ENCODE data around the gene FOSB.

Gene FOSB

DNA sequence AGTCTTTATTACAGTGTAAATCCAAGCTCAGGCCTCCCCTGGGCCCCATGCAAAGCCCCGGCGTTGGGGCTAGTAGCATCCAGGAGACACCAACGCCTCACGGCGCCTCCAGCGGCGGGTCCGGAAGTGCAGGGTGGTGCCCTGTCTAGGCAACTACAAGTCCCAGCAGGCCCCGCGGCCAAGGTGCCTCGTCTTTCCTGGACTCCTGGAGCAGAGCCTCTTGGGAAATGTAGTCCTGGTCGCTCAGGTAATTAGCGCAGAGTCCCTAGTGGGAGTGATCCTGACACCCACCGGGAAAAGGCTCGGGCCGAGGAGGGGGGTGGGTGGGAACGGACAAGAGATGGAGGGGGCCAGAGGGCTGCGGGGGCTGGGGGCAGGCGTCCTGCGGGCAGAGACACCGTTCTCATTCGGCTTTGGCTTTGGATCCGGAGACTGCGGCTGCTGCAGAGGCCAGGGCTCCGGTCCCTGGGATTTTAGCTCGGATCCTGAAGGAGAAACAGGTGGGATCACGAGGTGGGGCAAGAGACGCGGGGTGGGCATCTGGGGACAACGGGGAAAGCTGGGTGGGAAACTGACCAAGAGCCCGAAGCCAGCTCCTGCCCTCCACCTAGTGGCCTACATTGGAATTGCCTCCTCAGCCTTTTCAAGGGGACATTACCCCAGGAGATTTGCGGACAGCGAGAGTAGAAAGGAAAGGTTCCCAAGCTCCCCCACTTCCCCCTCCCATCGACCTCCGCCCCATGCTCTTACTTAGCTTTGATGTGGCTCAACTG is 17.7 kb downstream of the FOSB start:
- DNase-seq = peak; percentile 99

DNA sequence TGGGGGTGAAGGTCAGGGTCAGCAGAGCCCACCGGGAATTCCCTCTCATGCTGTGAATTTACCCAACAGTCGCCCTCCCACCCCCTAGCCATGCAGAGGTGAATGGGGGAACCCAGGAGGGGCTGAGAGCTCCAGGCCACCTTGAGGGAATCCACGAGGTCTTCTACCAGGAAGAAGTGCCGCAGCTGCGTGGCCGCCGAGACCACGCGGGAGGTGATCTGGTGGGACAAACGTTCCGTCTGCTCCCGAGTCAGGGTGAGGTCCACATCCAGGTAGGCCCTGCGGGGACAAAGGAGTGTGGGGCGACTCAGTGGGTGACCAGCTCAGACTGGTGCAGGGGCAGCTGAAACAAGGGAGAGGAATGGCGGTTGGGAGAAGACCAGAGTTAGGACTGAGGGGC is 20.9 kb downstream of the FOSB start:
- no peak for DNase-seq

DNA sequence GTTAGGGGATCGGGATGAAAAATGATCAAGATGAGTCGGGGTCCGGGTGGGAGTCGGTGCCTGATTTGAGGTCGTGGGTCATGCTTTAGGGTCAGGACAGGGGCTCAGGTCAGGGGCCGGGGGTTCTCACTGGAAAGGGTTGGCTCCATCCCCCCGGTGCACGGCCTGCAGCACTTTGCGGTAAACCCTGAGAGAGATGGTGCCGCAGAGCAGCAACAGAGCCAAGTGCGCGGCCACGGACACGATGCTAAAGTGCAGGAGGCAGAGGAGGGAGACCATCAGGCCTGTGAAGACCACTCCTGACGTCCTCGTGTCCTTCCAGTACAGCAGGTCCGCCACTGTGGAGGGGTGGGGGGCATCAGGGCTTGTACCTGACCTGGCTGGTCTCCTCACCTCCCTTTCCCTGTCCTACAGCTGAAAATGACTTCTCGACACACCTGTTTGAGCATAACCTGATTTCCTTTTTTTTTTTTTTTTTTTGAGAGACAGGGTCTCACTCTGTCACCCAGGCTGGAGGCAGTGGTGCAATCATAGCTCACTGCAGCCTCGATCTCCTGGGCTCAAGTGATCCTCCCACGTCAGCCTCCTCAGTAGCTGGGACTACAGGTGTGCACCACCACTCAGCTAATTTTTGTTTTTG is 21.5 kb downstream of the FOSB start:
- no peak for DNase-seq

DNA sequence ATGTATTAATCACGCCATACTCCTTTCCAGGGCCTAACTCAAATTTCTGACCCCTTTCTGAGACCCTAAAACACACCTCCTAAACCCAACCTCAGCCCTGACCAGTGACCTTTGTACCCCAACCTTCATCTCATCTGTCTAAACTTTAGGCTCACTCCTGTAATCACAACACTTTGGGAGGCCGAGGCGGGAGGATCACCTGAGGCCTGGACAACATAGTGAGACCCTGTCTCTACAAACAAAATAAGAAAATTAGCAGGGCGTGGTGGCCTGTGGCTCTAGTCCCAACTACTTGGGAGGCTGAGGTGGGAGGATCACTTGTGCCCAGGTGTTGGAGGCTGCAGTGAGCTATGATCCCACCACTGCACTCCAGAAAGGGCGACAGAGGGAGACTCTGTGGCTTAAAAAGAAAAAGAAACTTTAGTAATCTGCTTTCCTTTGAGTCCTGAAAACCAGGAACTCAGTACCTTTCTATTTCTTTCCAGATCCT is 24.4 kb downstream of the FOSB start:
- no peak for DNase-seq

DNA sequence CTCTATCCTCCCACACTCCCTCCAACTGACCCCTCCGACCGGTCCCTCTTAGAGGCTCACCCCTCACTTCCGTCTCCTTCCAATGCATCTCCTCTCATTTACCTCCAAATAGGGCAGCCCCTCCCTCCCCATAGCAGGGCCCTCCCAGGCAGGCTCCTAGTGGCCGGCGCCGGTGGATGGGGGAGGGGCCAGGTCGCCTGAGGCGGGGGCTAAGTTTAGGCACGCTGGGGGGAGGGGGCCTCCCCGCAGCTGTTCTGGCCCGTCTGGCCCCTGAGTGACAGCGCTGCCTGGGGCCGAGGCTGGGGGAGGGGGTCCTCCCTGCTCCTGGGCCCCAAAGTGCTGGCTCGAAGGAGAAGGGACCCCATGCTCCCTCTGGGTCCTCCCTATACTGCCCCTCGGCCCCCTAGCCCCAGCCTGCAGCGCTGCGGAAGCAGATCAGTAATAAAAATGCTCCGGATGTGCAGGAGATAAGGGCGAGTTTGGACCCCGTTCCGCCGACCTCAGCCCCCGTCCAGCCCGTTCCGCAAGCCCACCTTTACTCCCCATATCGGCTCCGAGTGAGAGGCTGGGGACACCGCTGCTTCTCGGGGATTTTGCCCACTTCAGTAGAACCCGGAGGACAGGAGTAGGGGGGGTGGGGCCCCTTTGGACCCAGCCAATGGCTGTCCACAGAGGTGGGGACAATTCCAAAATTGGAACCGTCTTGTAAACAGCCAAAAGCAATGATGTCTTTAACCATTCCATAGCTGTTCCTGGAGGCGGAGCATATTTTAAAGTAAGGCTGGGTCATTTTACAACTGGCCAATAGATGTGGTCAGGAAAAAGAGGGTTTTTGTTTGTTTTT is 25.1 kb downstream of the FOSB start:
- no peak for DNase-seq

DNA sequence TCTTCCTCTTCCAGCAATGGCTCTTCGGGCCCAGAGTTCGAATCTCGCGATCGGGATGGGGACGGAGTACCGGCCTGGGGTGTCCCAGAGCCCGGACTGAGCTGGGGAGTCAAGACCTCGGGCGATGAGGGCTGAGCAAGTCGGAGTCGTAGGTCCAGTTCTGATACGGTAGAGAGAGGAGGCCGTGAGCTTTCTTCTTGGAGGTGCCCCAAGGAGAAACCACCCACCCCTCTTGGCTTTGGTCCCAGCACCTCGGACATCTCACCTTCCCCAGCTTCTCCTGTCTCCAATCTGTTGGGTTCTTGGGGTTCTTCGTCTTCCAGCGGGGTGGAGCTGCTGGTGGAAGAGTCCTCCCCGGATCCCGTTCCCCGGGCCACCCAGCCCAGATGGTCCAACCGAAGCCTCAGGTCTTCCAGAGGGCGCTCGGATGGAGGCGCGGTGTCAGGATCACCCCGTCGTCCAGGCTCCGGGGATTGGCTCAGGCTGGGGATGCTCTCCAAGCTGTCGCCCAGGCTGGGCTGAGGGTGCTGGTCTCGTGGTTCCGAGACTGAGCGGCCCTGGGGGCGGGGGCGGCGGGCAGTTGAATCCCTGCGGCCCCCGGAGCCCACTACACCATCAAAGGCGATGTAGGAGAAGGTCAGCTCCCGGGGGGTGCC is 26.6 kb downstream of the FOSB start:
- DNase-seq = no peak

DNA sequence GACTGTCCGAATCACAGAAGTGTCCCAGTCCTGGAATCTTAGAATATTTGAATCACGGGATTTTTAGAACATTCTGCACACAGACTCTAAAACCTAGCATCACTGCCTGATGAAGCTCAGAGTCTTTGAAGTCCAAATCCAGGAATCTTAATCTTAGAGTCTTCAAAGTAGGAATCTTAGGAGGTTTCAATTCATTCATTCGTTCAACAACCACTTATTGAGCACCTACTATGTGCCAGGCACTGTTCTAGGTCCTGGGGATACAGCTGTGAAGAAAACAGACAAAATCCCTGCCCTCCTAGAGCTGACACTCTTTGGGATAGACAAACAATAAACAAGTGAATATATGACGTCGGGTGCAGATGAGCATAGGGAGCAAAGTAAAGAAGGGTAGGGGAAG is 27.4 kb downstream of the FOSB start:
- DNase-seq = no peak

DNA sequence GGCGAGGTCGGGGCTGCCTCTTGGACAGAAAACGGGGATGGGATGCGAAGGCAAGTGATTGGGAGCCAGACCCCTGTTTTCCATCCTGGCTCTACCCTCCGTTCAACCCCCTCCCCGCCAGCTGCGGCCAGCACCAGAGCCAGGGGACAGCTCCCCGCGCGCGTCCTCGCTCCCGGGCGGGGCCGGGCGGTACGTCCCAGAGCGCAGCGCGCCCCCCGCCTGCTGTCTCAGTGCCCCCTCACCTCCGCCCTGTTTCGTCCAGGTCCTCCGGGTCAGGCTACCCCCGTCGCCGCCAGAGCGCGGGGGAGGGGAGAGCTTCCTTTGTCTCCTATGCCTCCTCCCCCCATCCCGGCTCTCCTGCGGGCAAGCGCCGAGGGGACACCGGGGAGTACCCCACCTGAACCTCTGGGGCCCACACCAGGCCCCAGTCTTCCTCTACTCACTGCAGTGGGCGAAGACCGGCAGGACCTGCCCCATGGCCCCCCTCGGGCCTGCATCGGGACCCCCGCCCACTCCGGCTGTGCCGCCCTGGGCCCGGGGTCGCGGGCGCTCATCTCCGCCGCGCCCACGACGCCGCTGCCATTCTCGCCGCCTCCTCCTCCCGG is 28.7 kb downstream of the FOSB start:
- DNase-seq = peak; percentile 40 to 48

DNA sequence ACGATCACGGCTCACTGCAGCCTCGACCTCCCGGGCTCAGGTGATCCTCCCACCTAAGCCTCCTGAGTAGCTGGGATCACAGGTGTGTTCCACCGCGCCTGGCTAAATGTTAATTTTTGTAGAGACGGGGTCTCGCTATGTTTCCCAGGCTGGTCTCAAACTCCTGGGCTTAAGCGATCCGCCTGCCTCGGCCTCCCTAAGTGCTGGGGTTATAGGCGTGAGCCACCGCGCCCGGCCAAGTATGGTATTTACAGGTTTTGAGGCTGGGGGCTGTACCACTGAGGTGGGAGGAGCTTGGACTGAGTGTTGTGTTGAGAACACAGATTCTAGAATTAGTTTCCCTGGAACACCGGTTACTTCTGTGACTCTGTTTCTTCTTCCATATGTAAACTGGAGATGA is 30.0 kb downstream of the FOSB start:
- no peak for DNase-seq

DNA sequence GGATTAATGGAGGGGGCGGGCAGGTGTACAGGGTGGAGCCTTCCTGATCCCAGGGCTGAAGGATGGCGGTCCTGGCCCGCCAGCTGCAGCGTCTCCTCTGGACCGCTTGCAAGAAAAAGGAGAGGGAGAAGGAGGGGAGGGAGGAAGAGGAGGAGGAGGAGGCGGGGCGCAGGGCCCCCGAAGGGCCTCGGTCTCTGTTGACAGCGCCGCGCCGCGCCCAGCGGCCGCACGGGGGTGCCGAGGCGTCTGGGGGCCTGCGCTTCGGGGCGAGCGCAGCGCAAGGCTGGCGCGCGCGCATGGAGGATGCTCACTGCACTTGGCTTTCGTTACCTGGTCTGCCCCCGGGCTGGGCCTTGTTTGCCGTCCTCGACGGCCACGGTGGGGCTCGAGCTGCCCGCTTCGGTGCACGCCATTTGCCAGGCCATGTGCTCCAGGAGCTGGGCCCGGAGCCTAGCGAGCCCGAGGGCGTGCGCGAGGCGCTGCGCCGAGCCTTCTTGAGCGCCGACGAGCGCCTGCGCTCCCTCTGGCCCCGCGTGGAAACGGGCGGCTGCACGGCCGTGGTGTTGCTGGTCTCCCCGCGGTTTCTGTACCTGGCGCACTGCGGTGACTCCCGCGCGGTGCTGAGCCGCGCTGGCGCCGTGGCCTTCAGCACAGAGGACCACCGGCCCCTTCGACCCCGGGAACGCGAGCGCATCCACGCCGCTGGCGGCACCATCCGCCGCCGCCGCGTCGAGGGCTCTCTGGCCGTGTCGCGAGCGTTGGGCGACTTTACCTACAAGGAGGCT is 30.8 kb downstream of the FOSB start, which contains the start of gene PPM1N:
Gene PPM1N (plus strand): TSS at position 33 of the 785 bp plus-strand sequence. CDS start 30 bp downstream, at position 63.
- DNase-seq = peak; percentile 64 to 67

DNA sequence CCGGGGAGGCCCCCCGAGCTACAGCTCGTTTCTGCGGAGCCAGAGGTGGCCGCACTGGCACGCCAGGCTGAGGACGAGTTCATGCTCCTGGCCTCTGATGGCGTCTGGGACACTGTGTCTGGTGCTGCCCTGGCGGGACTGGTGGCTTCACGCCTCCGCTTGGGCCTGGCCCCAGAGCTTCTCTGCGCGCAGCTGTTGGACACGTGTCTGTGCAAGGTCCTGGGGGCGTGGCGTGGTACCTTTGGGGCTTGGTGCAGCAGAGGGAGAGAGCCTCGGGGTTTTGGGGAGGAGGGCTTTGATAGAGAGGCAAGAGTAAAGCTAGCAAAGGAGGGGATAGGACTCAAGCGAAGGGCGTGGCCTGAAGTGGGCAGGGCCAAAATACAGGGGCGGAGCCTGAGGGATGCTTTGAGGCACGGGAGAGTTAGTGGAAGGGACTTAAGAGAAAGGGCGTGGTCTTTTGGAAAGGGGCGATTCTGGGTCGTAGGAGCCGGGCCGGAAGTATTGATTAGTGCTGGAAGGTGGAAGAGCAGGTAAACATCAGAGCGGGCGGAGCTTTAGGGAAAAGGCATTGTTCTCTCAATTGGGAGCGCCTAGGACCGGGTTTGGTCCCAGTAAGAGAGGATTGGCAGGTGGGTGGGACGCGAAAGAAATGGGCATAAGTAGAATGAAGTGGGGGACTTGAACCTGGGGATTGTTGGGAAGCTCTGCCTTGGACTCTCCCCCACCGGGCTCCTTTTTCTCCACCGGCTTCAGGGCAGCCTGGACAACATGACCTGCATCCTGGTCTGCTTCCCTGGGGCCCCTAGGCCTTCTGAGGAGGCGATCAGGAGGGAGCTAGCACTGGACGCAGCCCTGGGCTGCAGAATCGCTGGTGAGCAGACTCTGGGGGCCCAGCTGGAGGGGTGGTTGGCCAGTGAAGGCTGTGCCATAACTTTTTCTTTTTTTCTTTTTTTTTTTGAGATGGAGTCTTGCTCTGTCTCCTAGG is 31.7 kb downstream of the FOSB start:
- peak; percentile 79 to 83 for DNase-seq

DNA sequence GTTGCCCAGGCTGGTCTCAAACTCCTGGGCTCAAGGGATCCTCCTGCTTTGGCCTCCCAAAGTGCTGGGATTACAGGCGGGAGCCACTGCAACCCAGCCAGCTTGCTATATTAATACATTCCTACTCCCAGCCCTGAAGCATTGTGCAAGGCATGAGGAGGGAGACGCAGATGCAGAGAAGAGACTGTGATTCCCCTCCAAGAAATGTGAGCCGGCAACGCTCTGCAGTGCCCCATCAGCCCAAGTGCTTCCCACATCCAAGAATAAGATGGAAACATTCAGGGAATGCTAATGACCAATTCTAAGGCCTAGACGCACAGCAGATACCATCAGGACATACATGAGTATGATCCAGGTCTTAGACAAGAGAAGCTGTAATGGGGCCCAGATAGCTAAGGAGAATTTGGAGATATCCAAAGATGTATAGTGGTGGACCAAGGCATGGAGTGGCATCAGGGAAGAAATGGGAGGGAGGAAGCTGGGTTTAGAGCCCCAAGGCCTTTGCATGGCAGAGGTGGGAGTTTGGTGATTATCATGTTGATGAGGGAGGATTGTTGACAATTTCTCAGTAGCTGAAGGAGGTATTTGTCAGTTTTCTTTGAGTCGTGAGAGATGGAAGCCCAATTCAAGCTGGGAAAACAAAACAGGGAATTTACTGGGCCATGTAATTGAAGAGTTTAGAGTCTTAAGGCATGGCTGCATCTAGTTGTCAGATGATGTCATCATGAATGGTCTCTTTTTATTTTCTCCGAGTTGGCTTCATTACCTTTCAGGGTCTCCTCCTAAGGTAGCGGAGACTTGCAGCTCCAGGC is 33.3 kb downstream of the FOSB start:
- no peak for DNase-seq

DNA sequence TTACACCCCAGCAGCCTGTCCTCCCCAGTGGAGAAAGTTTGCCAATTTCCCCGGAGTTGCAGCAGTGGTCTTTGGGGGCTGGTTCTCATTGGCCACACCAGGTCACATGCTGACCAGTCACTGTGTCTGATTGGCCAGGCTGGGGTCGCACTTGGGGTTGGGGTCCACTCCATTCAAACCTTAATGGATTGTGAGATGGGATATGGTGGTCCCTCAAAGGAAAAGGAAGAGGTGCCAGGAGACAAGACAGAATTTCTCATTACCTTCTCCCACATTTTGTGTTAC is 33.9 kb downstream of the FOSB start:
- no peak for DNase-seq

DNA sequence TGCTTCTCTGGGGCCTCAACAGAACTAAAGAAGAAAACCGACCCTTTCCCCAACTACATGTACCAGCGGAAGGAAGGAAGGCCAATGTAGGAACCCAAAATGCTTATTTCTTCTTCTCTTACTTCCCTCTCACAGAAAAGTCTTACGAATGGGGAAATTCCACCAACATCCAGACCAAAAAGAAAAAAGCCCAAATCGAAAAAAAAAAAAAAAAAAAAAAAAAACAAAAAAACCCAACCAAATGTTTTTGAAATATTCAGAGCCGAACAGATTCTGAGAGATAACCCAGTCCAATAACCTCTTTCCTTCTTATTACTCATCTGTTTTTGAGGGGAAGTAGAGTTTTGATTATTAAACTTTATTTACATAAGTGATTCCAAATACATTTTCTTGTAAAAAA is 34.3 kb downstream of the FOSB start:
- no peak for DNase-seq

DNA sequence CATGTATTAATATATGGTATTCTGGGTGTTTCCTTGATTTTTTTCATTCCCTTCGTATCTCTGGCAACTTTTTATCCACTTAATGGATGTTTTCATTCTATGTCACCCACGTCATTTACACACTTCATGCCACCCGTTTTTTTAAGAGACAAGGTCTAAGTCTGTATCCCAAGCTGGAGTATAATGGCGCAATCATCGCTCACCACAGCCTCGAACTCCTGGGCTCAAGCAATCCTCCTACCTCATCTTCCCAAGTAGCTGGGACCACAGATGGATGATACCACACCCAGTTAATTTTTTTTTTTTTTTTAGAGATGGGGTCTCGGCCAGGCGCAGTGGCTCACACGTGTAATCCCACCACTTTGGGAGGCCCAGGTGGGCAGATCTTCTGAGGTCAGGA is 36.1 kb downstream of the FOSB start:
- no peak for DNase-seq

DNA sequence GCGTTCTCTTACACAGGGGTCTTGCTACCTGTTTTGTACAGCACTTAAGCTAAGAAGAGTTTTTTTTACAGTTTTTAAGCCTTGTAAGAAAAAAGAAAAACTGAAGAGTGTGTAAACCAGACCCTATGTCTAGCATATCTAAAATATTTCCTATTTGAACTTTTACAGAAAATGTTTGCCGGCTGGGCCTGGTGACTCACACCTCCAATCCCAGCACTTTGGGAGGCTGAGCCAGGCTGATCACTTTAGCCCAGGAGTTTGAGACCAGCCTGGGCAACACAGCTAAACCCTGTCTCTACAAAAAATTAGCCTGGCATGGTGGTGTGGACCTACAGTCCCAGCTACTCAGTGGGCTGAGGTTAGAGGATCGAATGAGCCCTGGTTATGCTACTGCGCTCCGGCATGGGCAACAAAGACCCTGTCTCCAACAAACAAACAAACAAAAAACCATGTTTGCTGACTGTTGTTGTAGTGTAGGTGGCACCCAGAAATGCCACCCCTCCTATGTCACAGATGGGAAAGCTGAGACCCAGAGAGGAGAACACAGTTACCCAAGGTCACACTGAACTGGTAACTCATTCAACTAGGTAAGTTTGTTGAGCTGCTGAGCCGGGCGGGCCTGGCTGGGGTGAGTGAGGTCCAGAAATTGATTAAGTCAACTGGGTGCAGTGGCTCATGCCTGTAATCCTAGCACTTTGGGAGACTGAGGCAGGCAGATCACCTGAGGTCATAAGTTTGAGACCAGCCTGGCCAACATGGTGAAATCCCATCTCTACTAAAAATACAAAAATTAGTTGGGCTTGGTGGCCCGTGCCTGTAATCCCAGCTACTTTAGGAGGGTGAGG is 37.6 kb downstream of the FOSB start:
- no peak for DNase-seq

DNA sequence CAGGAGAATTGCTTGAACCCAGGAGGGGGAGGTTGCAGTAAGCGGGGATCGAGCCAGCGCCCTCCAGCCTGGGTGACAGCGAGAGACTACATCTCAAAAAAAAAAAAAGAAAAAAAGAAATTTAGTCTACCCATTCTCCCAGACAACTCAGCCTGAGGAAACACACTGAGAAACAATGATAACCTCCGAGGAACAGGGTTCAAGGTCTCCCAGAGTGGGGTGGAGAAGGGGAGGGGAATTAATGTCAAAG is 38.1 kb downstream of the FOSB start:
- DNase-seq = no peak

DNA sequence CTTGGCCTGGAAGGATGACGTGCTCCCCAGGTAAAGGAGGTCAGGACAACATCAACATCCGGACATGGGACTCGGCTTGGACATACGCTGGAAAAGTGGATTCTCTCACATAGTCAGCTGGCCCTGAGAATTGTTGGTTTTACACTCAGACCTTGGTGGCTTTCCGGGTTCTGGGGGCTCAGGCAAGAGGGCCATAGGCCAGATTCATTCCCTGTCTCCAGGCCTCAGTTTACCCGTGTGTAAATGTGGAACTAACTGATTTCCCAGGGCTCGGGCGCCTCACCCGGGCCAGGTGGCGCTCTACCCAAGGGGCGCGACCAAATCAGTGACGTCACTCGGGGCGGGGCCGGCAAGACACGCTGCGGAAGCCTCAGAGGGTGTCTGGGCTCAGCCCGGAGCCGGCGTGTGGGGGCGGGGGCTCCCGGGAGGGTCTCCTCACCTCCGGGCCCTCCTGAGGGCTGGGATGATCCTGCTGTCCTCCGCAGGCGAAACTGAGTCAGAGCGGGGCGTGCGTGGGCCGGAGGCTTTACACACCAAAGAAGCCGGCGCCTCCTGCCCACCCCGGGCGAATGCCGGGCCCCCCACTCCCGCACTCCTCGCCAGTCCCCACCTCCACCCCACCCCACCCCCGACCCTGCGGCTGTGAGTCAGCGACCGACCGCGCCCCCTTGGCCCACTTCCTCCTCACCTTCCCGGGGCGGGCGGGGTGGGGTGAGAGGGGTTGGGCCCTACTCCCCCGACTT is 38.6 kb downstream of the FOSB start:
- peak; percentile 100 for DNase-seq

Measured in activated CD4-positive, alpha-beta T cell treated with anti-CD3 and anti-CD28 coated beads, Interleukin-2, amount 50 U/mL, for 48 hours (primary cell).